GM12878 (cell line): Measurements from ENCODE around the gene SPINT1. TPM values are rescaled to one million over a fixed set of nuclear protein-coding genes. Genes with fewer than 3 reads are reported as not detected.

Source experiments
- ATAC-seq: fragments of 200-7000 bp; cut with Tn5 transposase; 3 replicates; pipeline ENCODE4 v1.9.1; 2020; ENCODE audit warnings: mild to moderate bottlenecking, moderate library complexity
- BruUV-seq: library from RNA; stranded (reverse); fragments of 400-500 nt; replicated peaks from 2 replicates; lab custom pipeline; 2021; lab: Mats Ljungman, UMichigan
- CTCF ChIA-PET: fragments of 300-600 bp; sonication (Branson Sonifier 250); formaldehyde crosslinking; extraction: SDS; loops from one replicate; lab custom pipeline; 2021; ENCODE audit warnings: inconsistent platforms; lab: Yijun Ruan, JAX
- POLR2A ChIA-PET: fragments of 350-600 bp; formaldehyde crosslinking; extraction: SDS; loops from one replicate; lab custom pipeline; 2021; ENCODE audit warnings: inconsistent platforms; lab: Charles Lee
- RAD21 ChIA-PET: fragments of 300-600 bp; sonication (Branson Sonifier 250); formaldehyde crosslinking; loops from one replicate; lab custom pipeline; 2023; ENCODE audit warnings: antibody characterized with exemption; ENCODE audit not compliant: unreplicated experiment; lab: Charles Lee
- SMC1A ChIA-PET: fragments of 300-600 bp; sonication (Branson Sonifier 250); formaldehyde crosslinking; loops from one replicate; lab custom pipeline; 2023; ENCODE audit not compliant: unreplicated experiment, uncharacterized antibody; lab: Charles Lee
- DNase-seq: peaks from one replicate; pipeline ENCODE4 v3.0.0-alpha.2; 2011; ENCODE audit warnings: low read depth, low spot score
- FAIRE-seq: peaks from 3 replicates; lab custom pipeline; 2011; peaks lifted over from hg19 to GRCh38; lab: Jason Lieb, UNC
- H2AFZ ChIP-seq: 2 replicates; pipeline ENCODE4 v1.6.0; 2011; ENCODE audit warnings: low read depth, low read length, control low read depth; ENCODE audit not compliant: control insufficient read depth
- H3K27ac ChIP-seq: 2 replicates; pipeline ENCODE4 v1.5.1; 2011; ENCODE audit warnings: control low read depth; ENCODE audit not compliant: control insufficient read depth, insufficient read depth
- H3K27me3 ChIP-seq, 2 experiments: replicated peaks in 1 of 2; 2 replicates each; pipeline versions ENCODE4 v1.6.0 to v1.6.1; 2011; ENCODE audit warnings: low read length in 1 of 2; ENCODE audit not compliant: control insufficient read depth in 2 of 2, insufficient read depth in 2 of 2
- H3K36me3 ChIP-seq, 2 experiments: 2 replicates each; pipeline ENCODE4 v1.5.1; 2011; ENCODE audit warnings: low read length in 1 of 2; ENCODE audit not compliant: control insufficient read depth in 2 of 2, insufficient read depth in 2 of 2
- H3K4me1 ChIP-seq: 2 replicates; pipeline ENCODE4 v1.6.1; 2011; ENCODE audit warnings: mild to moderate bottlenecking, low read length, moderate library complexity, mixed read lengths; ENCODE audit not compliant: control insufficient read depth, insufficient read depth
- H3K4me2 ChIP-seq: 2 replicates; pipeline ENCODE4 v1.6.0; 2011; ENCODE audit warnings: control low read depth; ENCODE audit not compliant: control insufficient read depth, insufficient read depth
- H3K4me3 ChIP-seq: fragments of 200-600 bp; sonication (generic); 2 replicates; pipeline ENCODE4 v1.5.1; 2016
- H3K79me2 ChIP-seq: 2 replicates; pipeline ENCODE4 v1.6.0; 2011; ENCODE audit warnings: low read length; ENCODE audit not compliant: control insufficient read depth, insufficient read depth
- H3K9ac ChIP-seq: 2 replicates; pipeline ENCODE4 v1.8.0; 2011; ENCODE audit warnings: low read length, control low read depth, mixed read lengths; ENCODE audit not compliant: control insufficient read depth, insufficient read depth
- H3K9me3 ChIP-seq: replicated peaks from 3 replicates; pipeline ENCODE4 v1.5.1; 2011; ENCODE audit warnings: mild to moderate bottlenecking, low read length; ENCODE audit not compliant: control insufficient read depth, insufficient read depth
- H4K20me1 ChIP-seq: 2 replicates; pipeline ENCODE4 v1.6.0; 2011; ENCODE audit not compliant: control insufficient read depth, insufficient read depth
- BCLAF1 ChIP-seq: fragments of 450-650 bp; IDR thresholded peaks from 2 replicates; pipeline ENCODE4 v1.6.1; 2017; ENCODE audit warnings: antibody characterized with exemption, mild to moderate bottlenecking, moderate library complexity
- CHD2 ChIP-seq: IDR thresholded peaks from 2 replicates; pipeline ENCODE4 v1.6.1; 2011; ENCODE audit warnings: low read depth, low read length, improper control_type of control experiment, borderline replicate concordance
- CHD4 ChIP-seq: fragments of 200-600 bp; sonication (generic); IDR thresholded peaks from 2 replicates; pipeline ENCODE4 v1.6.1; 2016; ENCODE audit warnings: mild to moderate bottlenecking
- E2F8 ChIP-seq: fragments of 450-650 bp; IDR thresholded peaks from 2 replicates; pipeline ENCODE4 v1.6.1; 2018; ENCODE audit warnings: mild to moderate bottlenecking, low read depth, moderate library complexity; ENCODE audit not compliant: partially characterized antibody
- GATAD2B ChIP-seq: fragments of 450-650 bp; conservative IDR thresholded peaks from 2 replicates; pipeline ENCODE4 v1.6.1; 2017; ENCODE audit warnings: low read depth, mild to moderate bottlenecking, moderate library complexity
- LARP7 ChIP-seq: fragments of 450-650 bp; IDR thresholded peaks from 2 replicates; pipeline ENCODE4 v1.6.1; 2017; ENCODE audit warnings: mild to moderate bottlenecking
- RELB ChIP-seq: fragments of 450-650 bp; IDR thresholded peaks from 2 replicates; pipeline ENCODE4 v1.6.1; 2017; ENCODE audit warnings: low read depth, mild to moderate bottlenecking, moderate library complexity
- RUNX3 ChIP-seq: IDR thresholded peaks from 2 replicates; pipeline ENCODE4 v1.6.1; 2012; ENCODE audit warnings: low read length, inconsistent platforms
- SIX5 ChIP-seq: IDR thresholded peaks from 2 replicates; pipeline ENCODE4 v1.6.1; 2011; ENCODE audit warnings: mild to moderate bottlenecking, low read depth, low read length, moderate library complexity; ENCODE audit not compliant: severe bottlenecking
- SKIL ChIP-seq: fragments of 450-650 bp; IDR thresholded peaks from 2 replicates; pipeline ENCODE4 v1.6.1; 2017; ENCODE audit warnings: mild to moderate bottlenecking, low read depth, inconsistent platforms; ENCODE audit not compliant: poor library complexity, severe bottlenecking
- ZBED1 ChIP-seq: IDR thresholded peaks from 2 replicates; pipeline ENCODE4 v1.6.1; 2016; ENCODE audit warnings: borderline replicate concordance
- ZNF622 ChIP-seq: fragments of 450-650 bp; IDR thresholded peaks from 2 replicates; pipeline ENCODE4 v1.6.1; 2017; ENCODE audit warnings: mild to moderate bottlenecking, inconsistent platforms
- WGBS: methylation state at CpG from one replicate; pipeline ENCODE4 v1.1.6; 2016; ENCODE audit warnings: low lambda C conversion rate; ENCODE audit not compliant: insufficient replicate concordance, insufficient coverage; ENCODE audit errors: missing lambda C conversion rate; 5-methylcytosine and 5-hydroxymethylcytosine counted together
- in situ Hi-C: fragments of 300-500 bp; cut with MboI; formaldehyde crosslinking; loops from 9 replicates; pipeline ENCODE4 v1.14.3; 2018; ENCODE audit warnings: mixed read lengths
- intact Hi-C: fragments of 100-400 bp; cut with micrococcal nuclease; formaldehyde crosslinking; loops from one replicate; pipeline ENCODE4 v1.14.2; 2022; ENCODE audit not compliant: unreplicated experiment
- polyA plus RNA-seq, 11 experiments: library from polyadenylated mRNA; depleted of rRNA in 4 of 11; unstranded in 6 of 11; stranded (reverse) in 5 of 11; fragments of >200 nt; fragmentation: Nextera tagmentation in 4 of 11; fragmentation: Illumina TruSeq in 1 of 11; extraction: Ambion mirVana in 4 of 11; extraction: Trizol in 1 of 11; gene quantifications; 1 replicate in 1 of 11; 2 replicates in 10 of 11; pipeline versions ENCODE4 v1.2.1 to v1.2.3, GENCODE V29; 2011 to 2016; ENCODE audit warnings: inconsistent platforms in 2 of 11, missing spikeins in 2 of 11, low read depth in 1 of 11
- total RNA-seq, 4 experiments: library from RNA; depleted of rRNA in 3 of 4; stranded (reverse); fragments of >200 nt in 3 of 4; fragmentation: Illumina TruSeq in 1 of 4; extraction: Trizol in 1 of 4; gene quantifications; 2 replicates each; pipeline versions ENCODE4 v1.2.1 to v1.2.3, GENCODE V29; 2013 to 2021

SPINT1 gene
- total and polyA plus RNA-seq, 10 of the 15 experiments (the other 5 are each of a cell fraction or from before 2014, with no cell fraction given) = 3.5 to 28.6 (median 10.2) TPM

- TF ChIP-seq SIX5 (no peak), RELB (no peak), ZBED1 (no peak), CHD4 (no peak), GATAD2B (no peak), LARP7 (no peak)
These were observed 22.7 kb upstream of the SPINT1 start (continued) for GRCh38 chr15:40821195-40821594.

GRCh38 chr15:40823572-40824343 is 20.1 kb upstream of the SPINT1 start:
- intact Hi-C loops (no loop called here), in situ Hi-C loops (no loop called here)
- BruUV-seq = no TSS peak
- SMC1A ChIA-PET = no interaction called here
- POLR2A ChIA-PET = interaction anchor here (0.7 kb wide), 1 partner anchor 20 kb away, joined by 4 read pairs; the partner anchor contains the start of gene SPINT1
- no peak overlapping the region for H2AFZ ChIP-seq
- RAD21 ChIA-PET = no interaction called here
- no peaks in the 10 kb centered on the region for H4K20me1 ChIP-seq
- H3K9ac ChIP-seq = no peak overlapping the region
- 40% methylated on average over 1 of the region's 1 CpG for WGBS
- H3K4me1 ChIP-seq = no peaks in the 10 kb centered on the region
- DNase-seq (no peak), ATAC-seq (no peak), FAIRE-seq (no peak)
- no peak overlapping the region for H3K4me3 ChIP-seq
- CTCF ChIA-PET = interaction anchor here (1.3 kb wide), 1 partner anchor 80 kb away, joined by 3 read pairs; no protein-coding TSS in a partner anchor
- no peaks in the 10 kb centered on the region for H3K9me3 ChIP-seq
- H3K4me2 ChIP-seq = no peak overlapping the region
- H3K79me2 ChIP-seq = no peaks in the 10 kb centered on the region
- H3K27me3 ChIP-seq = no peaks in the 10 kb centered on the region; a peak in 1 of 4 replicates
- no peak overlapping the region for H3K27ac ChIP-seq
- H3K36me3 ChIP-seq = no peaks in the 10 kb centered on the region
- TF ChIP-seq BCLAF1 (no peak), RUNX3 (no peak), ZNF622 (no peak), E2F8 (no peak), SKIL (no peak), CHD2 (no peak)
